H9 (cell line): Measurements from ENCODE around the gene PGA3. TPM values are rescaled to one million over a fixed set of nuclear protein-coding genes. Genes with fewer than 3 reads are reported as not detected.
"Not testable (repeated sequence)": the region's sequence is repeated elsewhere in the genome, so short reads cannot be mapped to it uniquely, and the experiment has no call there.

Experiments used
- DNase-seq: peaks from one replicate; pipeline ENCODE4 v3.0.0-alpha.2; 2017
- H2AFZ ChIP-seq: one replicate; pipeline ENCODE4 v1.6.1; 2013; ENCODE audit warnings: mild to moderate bottlenecking, low read length, control low read depth, moderate library complexity
- H2AK5ac ChIP-seq: 2 replicates; pipeline ENCODE4 v1.6.1; 2013; ENCODE audit warnings: low read length, control low read depth, mixed read lengths; ENCODE audit not compliant: insufficient read length
- H2BK120ac ChIP-seq: one replicate; pipeline ENCODE4 v1.6.1; 2013; ENCODE audit warnings: low read depth, mild to moderate bottlenecking, low read length, control low read depth, inconsistent platforms; ENCODE audit not compliant: poor library complexity, severe bottlenecking
- H2BK12ac ChIP-seq: 2 replicates; pipeline ENCODE4 v1.6.1; 2013; ENCODE audit warnings: low read length, control low read depth, mixed read lengths, low read depth; ENCODE audit not compliant: insufficient read length
- H2BK15ac ChIP-seq: 2 replicates; pipeline ENCODE4 v1.6.1; 2013; ENCODE audit warnings: low read depth, low read length, control low read depth
- H2BK20ac ChIP-seq: one replicate; pipeline ENCODE4 v1.6.1; 2013; ENCODE audit warnings: low read depth, mild to moderate bottlenecking, low read length, control low read depth, inconsistent platforms; ENCODE audit not compliant: poor library complexity, severe bottlenecking
- H2BK5ac ChIP-seq: 2 replicates; pipeline ENCODE4 v1.6.1; 2013; ENCODE audit warnings: low read length, control low read depth, mixed read lengths; ENCODE audit not compliant: insufficient read length
- H3K14ac ChIP-seq: 2 replicates; pipeline ENCODE4 v1.6.1; 2013; ENCODE audit warnings: low read length, control low read depth; ENCODE audit not compliant: insufficient read depth
- H3K18ac ChIP-seq: 2 replicates; pipeline ENCODE4 v1.6.1; 2013; ENCODE audit warnings: low read depth, mild to moderate bottlenecking, mixed read lengths, low read length, control low read depth; ENCODE audit not compliant: insufficient read length
- H3K23ac ChIP-seq: 2 replicates; pipeline ENCODE4 v1.6.1; 2013; ENCODE audit warnings: low read length, control low read depth, mixed read lengths, low read depth; ENCODE audit not compliant: insufficient read length
- H3K23me2 ChIP-seq: 2 replicates; pipeline ENCODE4 v1.6.1; 2013; ENCODE audit warnings: low read depth, mild to moderate bottlenecking, mixed read lengths, low read length, control low read depth; ENCODE audit not compliant: insufficient read length, poor library complexity, severe bottlenecking
- H3K27ac ChIP-seq: 2 replicates; pipeline ENCODE4 v1.5.1; 2013; ENCODE audit warnings: low read length, control low read depth, mixed read lengths, low read depth; ENCODE audit not compliant: insufficient read length
- H3K27me3 ChIP-seq: 2 replicates; pipeline ENCODE4 v1.6.1; 2013; ENCODE audit warnings: low read length, control low read depth, inconsistent platforms; ENCODE audit not compliant: insufficient read depth
- H3K4ac ChIP-seq: 2 replicates; pipeline ENCODE4 v1.6.1; 2013; ENCODE audit warnings: low read depth, mild to moderate bottlenecking, control low read depth, inconsistent platforms, low read length, moderate library complexity
- H3K4me1 ChIP-seq: 2 replicates; pipeline ENCODE4 v1.6.1; 2013; ENCODE audit warnings: low read length, control low read depth, inconsistent platforms; ENCODE audit not compliant: insufficient read depth
- H3K4me2 ChIP-seq: 2 replicates; pipeline ENCODE4 v1.6.1; 2013; ENCODE audit warnings: low read length, control low read depth, mixed read lengths; ENCODE audit not compliant: insufficient read length, insufficient read depth
- H3K56ac ChIP-seq: 2 replicates; pipeline ENCODE4 v1.6.1; 2013; ENCODE audit warnings: low read depth, mild to moderate bottlenecking, mixed read lengths, low read length, control low read depth; ENCODE audit not compliant: insufficient read length
- H3K79me1 ChIP-seq: 2 replicates; pipeline ENCODE4 v1.6.1; 2013; ENCODE audit warnings: low read depth, mild to moderate bottlenecking, moderate library complexity, low read length, control low read depth, inconsistent platforms; ENCODE audit not compliant: insufficient read depth, poor library complexity, severe bottlenecking
- H3K79me2 ChIP-seq: 2 replicates; pipeline ENCODE4 v1.6.1; 2013; ENCODE audit warnings: low read length, control low read depth, inconsistent platforms; ENCODE audit not compliant: insufficient read depth
- H3K9ac ChIP-seq: 2 replicates; pipeline ENCODE4 v1.6.1; 2013; ENCODE audit warnings: low read length, control low read depth, mixed read lengths; ENCODE audit not compliant: insufficient read length; ENCODE audit errors: extremely low read depth
- H3K9me3 ChIP-seq: one replicate; pipeline ENCODE4 v1.6.1; 2013; ENCODE audit warnings: low read depth, low read length, inconsistent platforms; ENCODE audit not compliant: control insufficient read depth
- H3T11ph ChIP-seq: one replicate; pipeline ENCODE4 v1.6.1; 2013; ENCODE audit warnings: mild to moderate bottlenecking, low read length, control low read depth, inconsistent platforms
- H4K20me1 ChIP-seq: one replicate; pipeline ENCODE4 v1.6.1; 2013; ENCODE audit not compliant: control insufficient read depth, insufficient read length, insufficient read depth
- H4K5ac ChIP-seq: 2 replicates; pipeline ENCODE4 v1.6.1; 2013; ENCODE audit warnings: low read depth, mild to moderate bottlenecking, mixed read lengths, low read length, control low read depth; ENCODE audit not compliant: insufficient read length
- H4K8ac ChIP-seq: replicated peaks from 2 replicates; pipeline ENCODE4 v1.6.1; 2013; ENCODE audit warnings: low read length, control low read depth, mixed read lengths, low read depth; ENCODE audit not compliant: insufficient read length
- H4K91ac ChIP-seq: 2 replicates; pipeline ENCODE4 v1.6.1; 2013; ENCODE audit warnings: low read depth, mild to moderate bottlenecking, moderate library complexity, mixed read lengths, low read length, control low read depth; ENCODE audit not compliant: insufficient read length
- H3K27ac Mint-ChIP-seq, 3 experiments: 2 replicates in 2 of 3; 3 replicates in 1 of 3; pipeline ENCODE4 v1.8.0; 2020 to 2021; ENCODE audit warnings: mixed read lengths in 3 of 3, mild to moderate bottlenecking in 1 of 3, moderate library complexity in 1 of 3
- H3K27me3 Mint-ChIP-seq: 2 replicates; pipeline ENCODE4 v1.8.0; 2021; ENCODE audit warnings: low read depth, mild to moderate bottlenecking, moderate library complexity, mixed read lengths
- H3K36me3 Mint-ChIP-seq, 3 experiments: 2 replicates in 2 of 3; 3 replicates in 1 of 3; pipeline ENCODE4 v1.8.0; 2020 to 2021; ENCODE audit warnings: low read depth in 3 of 3, mixed read lengths in 3 of 3; ENCODE audit not compliant: insufficient read depth in 1 of 3
- H3K4me1 Mint-ChIP-seq, 2 experiments: 2 replicates each; pipeline ENCODE4 v1.8.0; 2020; ENCODE audit warnings: mixed read lengths in 2 of 2
- H3K4me3 Mint-ChIP-seq, 2 experiments: 2 replicates in 1 of 2; 3 replicates in 1 of 2; pipeline ENCODE4 v1.8.0; 2020 to 2021; ENCODE audit warnings: mild to moderate bottlenecking in 2 of 2, mixed read lengths in 2 of 2, moderate library complexity in 1 of 2
- H3K9me3 Mint-ChIP-seq, 2 experiments: 2 replicates in 1 of 2; 3 replicates in 1 of 2; pipeline ENCODE4 v1.8.0; 2020; ENCODE audit warnings: mild to moderate bottlenecking in 2 of 2, mixed read lengths in 2 of 2, moderate library complexity in 1 of 2
- WGBS: extraction: QIAGEN DNeasy Blood & Tissue Kit; methylation state at CpG from one replicate; pipeline ENCODE4 v1.1.7; 2013; ENCODE audit warnings: missing lambda C conversion rate, low lambda C conversion rate, mixed read lengths; ENCODE audit not compliant: insufficient read length; ENCODE audit errors: extremely low coverage; 5-methylcytosine and 5-hydroxymethylcytosine counted together
- total RNA-seq: library from RNA; stranded (reverse); gene quantifications from 2 replicates; pipeline ENCODE4 v1.2.1, GENCODE V29; 2021

The PGA3 gene
- total RNA-seq, 1 experiment from 2014 or later = not detected

- not testable (repeated sequence) for H3K36me3 Mint-ChIP-seq, H3T11ph ChIP-seq, H2BK20ac ChIP-seq, DNase-seq, H3K4me1 Mint-ChIP-seq, H4K91ac ChIP-seq, H3K9me3 ChIP-seq, H3K4ac ChIP-seq, H4K5ac ChIP-seq, H4K8ac ChIP-seq, H3K4me2 ChIP-seq, H3K79me1 ChIP-seq, H2BK15ac ChIP-seq, H3K9me3 Mint-ChIP-seq, H3K27ac ChIP-seq, H3K56ac ChIP-seq, H2AFZ ChIP-seq, H2AK5ac ChIP-seq, H2BK120ac ChIP-seq, H3K23me2 ChIP-seq, H2BK12ac ChIP-seq, H3K4me1 ChIP-seq, H3K27me3 Mint-ChIP-seq, H4K20me1 ChIP-seq, H3K18ac ChIP-seq, H3K4me3 Mint-ChIP-seq, H3K27me3 ChIP-seq, H3K23ac ChIP-seq, H2BK5ac ChIP-seq, H3K27ac Mint-ChIP-seq, H3K79me2 ChIP-seq, H3K9ac ChIP-seq, H3K14ac ChIP-seq
- WGBS = no CpG with 5 or more reads among the region's 15 CpGs
These were observed 27.7 kb downstream of the PGA3 start for GRCh38 chr11:61231033-61231432.

DNA sequence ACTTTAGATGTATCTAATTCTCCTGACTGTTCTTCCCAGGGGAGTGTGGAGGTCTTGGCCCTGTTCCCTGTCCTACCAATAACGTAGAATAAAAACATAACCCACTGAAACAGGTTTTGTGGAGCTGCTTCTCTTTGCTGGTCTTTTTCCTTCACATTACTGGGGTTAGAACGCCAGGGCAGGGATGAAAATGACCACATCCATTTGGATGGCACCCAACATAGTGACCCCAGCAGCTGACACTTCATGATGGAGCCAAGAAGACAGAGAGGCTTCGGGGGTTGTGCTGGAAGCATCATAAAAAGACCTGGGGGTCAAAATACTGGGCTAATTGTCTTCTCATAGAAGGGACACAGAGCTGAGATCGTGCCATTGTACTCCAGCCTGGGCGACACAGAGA, 28.3 kb downstream of the PGA3 start:
- not testable (repeated sequence) for H3K9me3 Mint-ChIP-seq, H3K4me1 ChIP-seq, H2BK15ac ChIP-seq, H3K14ac ChIP-seq, H3K36me3 Mint-ChIP-seq, H2BK12ac ChIP-seq, H4K20me1 ChIP-seq, H3K23ac ChIP-seq, H3K79me1 ChIP-seq, H3K4me2 ChIP-seq, H4K5ac ChIP-seq, H3K27ac ChIP-seq, H2AK5ac ChIP-seq, H3K56ac ChIP-seq, H2BK20ac ChIP-seq, H3K9ac ChIP-seq, H3K18ac ChIP-seq, H3K4me1 Mint-ChIP-seq, H3K27ac Mint-ChIP-seq, H3T11ph ChIP-seq, H3K27me3 Mint-ChIP-seq, H3K9me3 ChIP-seq, H2AFZ ChIP-seq, H2BK5ac ChIP-seq, H3K23me2 ChIP-seq, H4K91ac ChIP-seq, H3K79me2 ChIP-seq, H4K8ac ChIP-seq, H2BK120ac ChIP-seq, DNase-seq, H3K27me3 ChIP-seq, H3K4ac ChIP-seq, H3K4me3 Mint-ChIP-seq
- no CpG with 5 or more reads among the region's 5 CpGs for WGBS
